HepG2 (cell line): Measurements from ENCODE around the gene GRIK1. TPM values are rescaled to one million over a fixed set of nuclear protein-coding genes. Genes with fewer than 3 reads are reported as not detected.

ENCODE experiments used
- ATAC-seq: fragments of 200-7000 bp; cut with Tn5 transposase; 3 replicates; pipeline ENCODE4 v1.9.1; 2020; ENCODE audit warnings: mild to moderate bottlenecking, moderate library complexity
- BruUV-seq: library from RNA; stranded (reverse); fragments of 400-500 nt; replicated peaks from 2 replicates; lab custom pipeline; 2021; lab: Mats Ljungman, UMichigan
- CTCF ChIA-PET: fragments of 300-600 bp; formaldehyde crosslinking; extraction: SDS; loops from one replicate; lab custom pipeline; 2021; ENCODE audit warnings: low total read pairs, inconsistent platforms, low intra/inter-chr PET ratio; lab: Yijun Ruan, JAX
- POLR2A ChIA-PET: fragments of 350-600 bp; sonication (Branson Sonifier 250); formaldehyde crosslinking; loops from one replicate; lab custom pipeline; 2020; ENCODE audit warnings: antibody characterized with exemption, inconsistent platforms; lab: Yijun Ruan, JAX
- DNase-seq: peaks from one replicate; pipeline ENCODE4 v3.0.0-alpha.2; 2015; ENCODE audit warnings: low spot score
- FAIRE-seq: peaks from 3 replicates; lab custom pipeline; 2011; peaks lifted over from hg19 to GRCh38; lab: Jason Lieb, UNC
- H2AFZ ChIP-seq: one replicate; pipeline ENCODE4 v1.6.1; 2011; ENCODE audit warnings: low read length, inconsistent platforms
- H3K27ac ChIP-seq: fragments of 300-600 bp; 3 replicates; pipeline ENCODE4 v1.8.0; 2011; ENCODE audit warnings: mixed run types, mild to moderate bottlenecking, mixed read lengths, low read length, inconsistent platforms; ENCODE audit not compliant: insufficient read depth; ENCODE audit errors: extremely low read length
- H3K27me3 ChIP-seq, 2 experiments: fragments of 200-600 bp in 1 of 2; 2 replicates in 1 of 2; 3 replicates in 1 of 2; pipeline versions ENCODE4 v1.6.0 to v1.8.0; 2011; ENCODE audit warnings: low read length in 2 of 2, mild to moderate bottlenecking in 2 of 2, moderate library complexity in 2 of 2, inconsistent platforms in 1 of 2; ENCODE audit not compliant: insufficient read depth in 2 of 2, control insufficient read depth in 1 of 2
- H3K36me3 ChIP-seq, 2 experiments: fragments of 200-600 bp in 1 of 2; replicated peaks in 1 of 2; 2 replicates in 1 of 2; 3 replicates in 1 of 2; pipeline versions ENCODE4 v1.5.1 to v1.8.0; 2011; ENCODE audit warnings: low read length in 2 of 2, inconsistent platforms in 1 of 2; ENCODE audit not compliant: insufficient read depth in 2 of 2, control insufficient read depth in 1 of 2
- H3K4me1 ChIP-seq: 2 replicates; pipeline ENCODE4 v1.5.1; 2012; ENCODE audit warnings: low read length, inconsistent platforms; ENCODE audit not compliant: insufficient read depth
- H3K4me2 ChIP-seq: 2 replicates; pipeline ENCODE4 v1.6.0; 2011; ENCODE audit warnings: low read depth, low read length, inconsistent platforms
- H3K4me3 ChIP-seq, 3 experiments: fragments of 200-600 bp in 1 of 3; sonication (generic), shearing (Covaris generic) in 1 of 3; replicated peaks in 1 of 3; 2 replicates each; pipeline ENCODE4 v1.5.1; 2011 to 2016; ENCODE audit warnings: low read length in 3 of 3, inconsistent platforms in 2 of 3, low read depth in 2 of 3, mild to moderate bottlenecking in 2 of 3, control low read depth in 1 of 3, mixed read lengths in 1 of 3; ENCODE audit not compliant: insufficient read depth in 1 of 3
- H3K79me2 ChIP-seq: one replicate; pipeline ENCODE4 v1.6.1; 2011; ENCODE audit warnings: low read length, inconsistent platforms; ENCODE audit not compliant: insufficient read depth
- H3K9ac ChIP-seq: 2 replicates; pipeline ENCODE4 v1.6.0; 2011; ENCODE audit warnings: mild to moderate bottlenecking, low read depth, low read length, inconsistent platforms; ENCODE audit not compliant: insufficient read depth
- H3K9me3 ChIP-seq: 2 replicates; pipeline ENCODE4 v1.5.1; 2012; ENCODE audit warnings: mild to moderate bottlenecking, low read length
- H4K20me1 ChIP-seq: 2 replicates; pipeline ENCODE4 v1.6.0; 2011; ENCODE audit warnings: inconsistent platforms, mild to moderate bottlenecking, low read length, moderate library complexity; ENCODE audit not compliant: insufficient read depth
- GPN1 ChIP-seq: sonication (generic); formaldehyde crosslinking; IDR thresholded peaks from 2 replicates; pipeline ENCODE4 v1.5.1; 2020; ENCODE audit warnings: missing genetic modification reagents, borderline replicate concordance
- LCORL ChIP-seq, 2 experiments: fragments of 450-650 bp in 1 of 2; sonication (generic) in 1 of 2; formaldehyde crosslinking in 1 of 2; IDR thresholded peaks; 2 replicates each; pipeline versions ENCODE4 v1.5.0 to v1.6.1; 2017 to 2020; ENCODE audit warnings: antibody characterized with exemption in 1 of 2, missing genetic modification reagents in 1 of 2
- MIER2 ChIP-seq: IDR thresholded peaks from 2 replicates; pipeline ENCODE4 v1.6.1; 2016; ENCODE audit warnings: missing biosample characterization, missing genetic modification reagents
- NFYC ChIP-seq: IDR thresholded peaks from 2 replicates; pipeline ENCODE4 v1.6.1; 2016; ENCODE audit warnings: missing genetic modification reagents, missing compliant biosample characterization
- SIN3B ChIP-seq: fragments of 150-350 bp; IDR thresholded peaks from 2 replicates; pipeline ENCODE4 v1.6.1; 2014; ENCODE audit warnings: low read length
- XRCC5 ChIP-seq: fragments of 200-400 bp; formaldehyde crosslinking; optimal IDR thresholded peaks from 2 replicates; pipeline ENCODE3; 2017; ENCODE audit warnings: mild to moderate bottlenecking, low read length
- ZBTB1 ChIP-seq: sonication (generic); formaldehyde crosslinking; IDR thresholded peaks from 2 replicates; pipeline ENCODE4 v1.4.0; 2020; ENCODE audit warnings: missing genetic modification reagents, borderline replicate concordance
- ZBTB7B ChIP-seq: sonication (generic); formaldehyde crosslinking; IDR thresholded peaks from 2 replicates; pipeline ENCODE4 v1.4.0; 2020; ENCODE audit warnings: missing genetic modification reagents
- ZNF317 ChIP-seq: sonication (generic); formaldehyde crosslinking; IDR thresholded peaks from 2 replicates; pipeline ENCODE4 v1.5.0; 2020; ENCODE audit warnings: mild to moderate bottlenecking, missing genetic modification reagents
- ZNF367 ChIP-seq: sonication (generic); formaldehyde crosslinking; IDR thresholded peaks from 2 replicates; pipeline ENCODE4 v1.4.0; 2020; ENCODE audit warnings: missing genetic modification reagents, borderline replicate concordance
- ZNF569 ChIP-seq: sonication (generic); formaldehyde crosslinking; IDR thresholded peaks from 2 replicates; pipeline ENCODE4 v1.5.0; 2020; ENCODE audit warnings: mild to moderate bottlenecking, missing genetic modification reagents, moderate library complexity, borderline replicate concordance
- WGBS: methylation state at CpG from one replicate; pipeline ENCODE4 v1.1.6; 2017; ENCODE audit warnings: low lambda C conversion rate; 5-methylcytosine and 5-hydroxymethylcytosine counted together
- in situ Hi-C: cut with HindIII; loops from 2 replicates; pipeline ENCODE4 v1.10.0; 2017; ENCODE audit warnings: low pct_unique_long_range_greater_than_20kb; ENCODE audit not compliant: extremely low pct_ligation_motif_present
- intact Hi-C: fragments of 100-400 bp; cut with micrococcal nuclease; formaldehyde crosslinking; loops from one replicate; pipeline ENCODE4 v1.10.0; 2022; ENCODE audit not compliant: unreplicated experiment
- polyA plus RNA-seq, 8 experiments: library from polyadenylated mRNA; depleted of rRNA in 3 of 8; stranded (reverse) in 7 of 8; unstranded in 1 of 8; fragments of >200 nt; fragmentation: Illumina TruSeq in 4 of 8; extraction: Trizol in 4 of 8; gene quantifications; 2 replicates each; pipeline versions ENCODE4 v1.2.1 to v1.2.3, GENCODE V29; 2011 to 2016; ENCODE audit warnings: low read depth in 4 of 8, missing spikeins in 1 of 8, mixed read lengths in 1 of 8; ENCODE audit not compliant: insufficient read depth in 1 of 8
- total RNA-seq, 5 experiments: library from RNA; depleted of rRNA; stranded (reverse); fragments of >200 nt; fragmentation: Illumina TruSeq; extraction: Trizol; gene quantifications; 2 replicates each; pipeline ENCODE4 v1.2.3, GENCODE V29; 2016; ENCODE audit warnings: low read depth in 1 of 5

GRIK1 gene
- total and polyA plus RNA-seq, 2 of the 13 experiments (the other 11 are each of a cell fraction or from before 2014, with no cell fraction given): not detected

GRCh38 chr21:29645666-29646553 is 293.9 kb downstream of the GRIK1 start:
- Histone ChIP-seq H3K9me3 (no peaks in the 10 kb centered on the region), H3K27ac (no peak overlapping the region), H3K4me2 (no peak overlapping the region), H2AFZ (no peak overlapping the region), H3K4me3 (no peak overlapping the region), H3K9ac (no peak overlapping the region), H3K4me1 (no peaks in the 10 kb centered on the region), H3K79me2 (no peaks in the 10 kb centered on the region), H3K27me3 (no peaks in the 10 kb centered on the region), H4K20me1 (no peaks in the 10 kb centered on the region), H3K36me3 (no peaks in the 10 kb centered on the region)
- no peak for ATAC-seq
- POLR2A ChIA-PET: no interaction called here
- WGBS: 65% methylated on average over 3 of the region's 3 CpGs
- DNase-seq: no peak
- CTCF ChIA-PET: no interaction called here
- no peak for TF ChIP-seq MIER2 (CRISPR knock-in tag)
- no peak for TF ChIP-seq GPN1 (CRISPR knock-in tag)
- no peak for TF ChIP-seq LCORL (IDR thresholded peaks at IDR 0.05)
- no peak for TF ChIP-seq LCORL (CRISPR knock-in tag; IDR thresholded peaks at IDR 0.05)
- no peak for TF ChIP-seq ZNF367 (CRISPR knock-in tag)
- no peak for TF ChIP-seq XRCC5
- TF ChIP-seq ZBTB1 (CRISPR knock-in tag): no peak
- TF ChIP-seq SIN3B: no peak
- no peak for TF ChIP-seq ZNF569
- TF ChIP-seq ZNF317 (CRISPR knock-in tag): no peak
- TF ChIP-seq ZBTB7B: no peak
- no peak for TF ChIP-seq NFYC (CRISPR knock-in tag)
- BruUV-seq: no TSS peak
- intact Hi-C loops: no loop called here
- FAIRE-seq: no peak
- in situ Hi-C loops: no loop called here
